Erythroblast (primary cell): ENCODE data around the gene PTOV1.
A peak's percentile ranks its signal among the peaks of the same experiment; 100 is the strongest.

ENCODE experiments used
- DNase-seq, 2 experiments: peaks; one replicate each; lab custom pipeline; 2025; lab: John Stamatoyannopoulos, UW
- GATA1 ChIP-seq: IDR thresholded peaks from 2 replicates; pipeline ENCODE4 v1.6.1; 2011; ENCODE audit warnings: low read depth, mild to moderate bottlenecking, control low read depth, low read length, moderate library complexity
- POLR2A ChIP-seq: IDR thresholded peaks from 2 replicates; pipeline ENCODE4 v1.6.1; 2011; ENCODE audit warnings: mild to moderate bottlenecking, low read length

The PTOV1 gene

DNA sequence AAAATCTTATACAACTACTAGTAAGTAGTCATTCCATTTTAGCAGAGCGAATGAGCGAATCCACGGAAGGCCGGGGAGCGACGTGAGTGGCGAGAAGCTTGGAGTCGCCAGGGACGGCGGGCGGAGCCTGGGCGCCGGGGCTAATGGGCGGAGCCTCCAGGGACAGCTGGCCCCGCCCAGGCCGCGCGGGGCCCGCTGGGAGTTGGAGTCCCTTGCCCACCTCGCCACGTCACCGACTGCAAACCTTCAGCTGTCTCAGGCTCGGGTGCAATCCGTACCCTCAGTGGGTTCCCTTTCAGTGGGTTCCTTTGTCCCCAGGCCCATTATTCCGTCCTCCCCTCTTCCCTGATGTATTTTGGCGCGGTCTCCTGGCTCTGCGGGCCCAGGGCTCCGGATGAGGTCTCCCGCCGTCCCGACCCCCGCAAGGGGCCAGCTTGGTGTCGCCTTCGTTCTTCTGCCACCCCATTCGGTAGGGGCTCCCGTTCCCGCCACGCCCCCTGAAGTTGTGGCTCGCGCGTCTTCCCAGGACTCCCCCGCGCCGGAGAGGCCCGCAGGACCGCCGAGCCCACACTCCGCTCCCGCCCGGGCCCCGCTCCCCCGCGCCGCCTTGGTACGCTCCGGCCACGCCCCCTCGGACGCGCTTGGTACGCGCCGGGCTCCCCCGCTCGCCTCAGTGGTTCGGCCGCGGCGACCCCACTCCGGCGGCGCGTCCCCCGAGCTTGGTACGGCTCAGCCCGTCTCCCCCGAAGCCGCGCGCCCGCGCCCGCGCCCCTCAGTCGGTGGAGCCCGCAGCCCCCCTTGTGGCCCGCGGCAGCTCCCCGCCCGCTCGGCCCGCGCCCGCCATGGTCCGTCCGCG lies at the start of gene PTOV1:
PTOV1 (plus strand) TSS at position 673 of the 856 bp plus-strand sequence.
- TF ChIP-seq POLR2A (peak; percentile 88), GATA1 (no peak)

DNA sequence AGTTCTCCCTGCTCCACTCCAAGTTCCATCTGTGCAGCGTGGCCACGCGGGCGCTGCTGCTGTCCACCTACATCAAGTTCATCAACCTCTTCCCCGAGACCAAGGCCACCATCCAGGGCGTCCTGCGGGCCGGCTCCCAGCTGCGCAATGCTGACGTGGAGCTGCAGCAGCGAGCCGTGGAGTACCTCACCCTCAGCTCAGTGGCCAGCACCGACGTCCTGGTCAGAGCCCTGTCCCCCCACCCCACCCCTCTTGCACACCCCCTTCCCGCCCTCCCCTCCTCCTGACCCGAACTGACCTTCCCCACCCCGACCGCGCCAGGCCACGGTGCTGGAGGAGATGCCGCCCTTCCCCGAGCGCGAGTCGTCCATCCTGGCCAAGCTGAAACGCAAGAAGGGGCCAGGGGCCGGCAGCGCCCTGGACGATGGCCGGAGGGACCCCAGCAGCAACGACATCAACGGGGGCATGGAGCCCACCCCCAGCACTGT lies 49.5 kb upstream of the PTOV1 start:
- TF ChIP-seq POLR2A (no peak), GATA1 (no peak)
- no peak for DNase-seq

More for the DNA sequence above, at the start of gene PTOV1:
- DNase-seq, result peak; percentile 94 to 96

DNA sequence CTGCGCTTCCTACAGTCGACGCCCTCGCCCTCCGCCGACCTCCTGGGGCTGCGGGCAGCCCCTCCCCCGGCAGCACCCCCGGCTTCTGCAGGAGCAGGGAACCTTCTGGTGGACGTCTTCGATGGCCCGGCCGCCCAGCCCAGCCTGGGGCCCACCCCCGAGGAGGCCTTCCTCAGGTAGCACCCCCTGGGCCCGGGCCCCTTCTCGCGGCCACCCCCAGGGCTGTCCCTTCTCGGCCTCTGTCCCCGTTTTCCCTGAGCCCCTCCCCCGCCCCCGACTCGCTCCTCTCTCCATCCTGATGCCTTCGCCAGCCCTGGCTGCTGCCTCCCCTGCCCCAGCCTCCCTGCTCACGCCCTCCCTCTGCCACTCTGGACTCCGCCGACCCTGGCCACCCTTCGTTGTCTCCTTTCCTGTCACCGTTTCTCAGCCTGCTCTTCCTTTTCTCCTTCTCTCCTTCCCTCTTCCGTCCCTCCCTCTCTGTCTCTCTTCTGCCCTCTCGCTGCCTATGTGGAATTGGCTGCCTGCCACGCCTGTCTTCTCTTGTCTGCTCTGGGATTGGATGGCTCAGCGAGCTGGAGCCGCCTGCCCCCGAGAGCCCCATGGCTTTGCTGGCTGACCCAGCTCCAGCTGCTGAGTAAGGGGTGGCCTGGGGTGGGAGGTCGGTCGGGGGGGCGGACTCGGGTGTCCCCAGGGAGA lies 48.8 kb upstream of the PTOV1 start:
- TF ChIP-seq POLR2A, result no peak
- no peak for DNase-seq

DNA sequence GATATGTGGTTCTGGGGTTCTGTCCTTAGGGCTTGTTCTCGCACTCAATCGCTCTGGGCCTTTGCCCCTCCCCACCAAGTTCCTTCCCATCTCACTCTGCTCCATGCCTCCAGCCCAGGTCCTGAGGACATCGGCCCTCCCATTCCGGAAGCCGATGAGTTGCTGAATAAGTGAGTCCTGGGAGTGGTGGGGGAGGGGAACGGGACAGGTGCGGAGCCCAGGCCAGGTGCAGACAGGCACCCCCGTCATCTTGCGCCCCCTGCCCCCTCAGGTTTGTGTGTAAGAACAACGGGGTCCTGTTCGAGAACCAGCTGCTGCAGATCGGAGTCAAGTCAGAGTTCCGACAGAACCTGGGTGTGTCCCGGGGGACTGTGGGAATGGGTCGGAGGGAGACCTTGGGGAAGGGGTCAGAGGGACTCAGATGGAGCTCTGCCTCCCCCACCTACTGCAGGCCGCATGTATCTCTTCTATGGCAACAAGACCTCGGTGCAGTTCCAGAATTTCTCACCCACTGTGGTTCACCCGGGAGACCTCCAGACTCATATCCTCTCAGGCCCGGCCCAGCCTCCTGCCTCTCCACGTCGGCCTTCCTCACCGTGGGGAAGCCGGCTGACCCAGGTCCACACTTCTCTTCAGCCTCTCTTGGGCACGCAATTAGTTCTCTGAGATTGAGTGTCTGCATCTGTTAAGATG lies 48.0 kb upstream of the PTOV1 start:
- no peak for DNase-seq
- TF ChIP-seq POLR2A (no peak), GATA1 (no peak)

DNA sequence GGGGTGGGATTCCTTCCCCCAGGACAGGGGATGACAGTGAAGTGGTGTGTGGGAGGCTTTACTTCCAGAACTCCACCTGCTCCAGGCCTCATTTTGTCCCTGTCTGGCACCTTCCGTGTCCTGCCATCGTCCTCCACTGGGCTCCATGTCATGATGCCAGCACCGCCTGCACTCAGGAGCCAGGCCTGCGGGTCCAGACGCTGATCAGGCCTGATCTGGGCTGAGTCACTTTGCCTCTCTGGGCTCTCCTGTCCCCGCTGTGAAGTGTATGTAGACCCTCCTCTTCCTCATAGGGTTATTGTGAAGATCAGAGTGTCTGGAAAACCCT lies 47.5 kb upstream of the PTOV1 start:
- TF ChIP-seq GATA1 (no peak), POLR2A (no peak)
- DNase-seq, result no peak

DNA sequence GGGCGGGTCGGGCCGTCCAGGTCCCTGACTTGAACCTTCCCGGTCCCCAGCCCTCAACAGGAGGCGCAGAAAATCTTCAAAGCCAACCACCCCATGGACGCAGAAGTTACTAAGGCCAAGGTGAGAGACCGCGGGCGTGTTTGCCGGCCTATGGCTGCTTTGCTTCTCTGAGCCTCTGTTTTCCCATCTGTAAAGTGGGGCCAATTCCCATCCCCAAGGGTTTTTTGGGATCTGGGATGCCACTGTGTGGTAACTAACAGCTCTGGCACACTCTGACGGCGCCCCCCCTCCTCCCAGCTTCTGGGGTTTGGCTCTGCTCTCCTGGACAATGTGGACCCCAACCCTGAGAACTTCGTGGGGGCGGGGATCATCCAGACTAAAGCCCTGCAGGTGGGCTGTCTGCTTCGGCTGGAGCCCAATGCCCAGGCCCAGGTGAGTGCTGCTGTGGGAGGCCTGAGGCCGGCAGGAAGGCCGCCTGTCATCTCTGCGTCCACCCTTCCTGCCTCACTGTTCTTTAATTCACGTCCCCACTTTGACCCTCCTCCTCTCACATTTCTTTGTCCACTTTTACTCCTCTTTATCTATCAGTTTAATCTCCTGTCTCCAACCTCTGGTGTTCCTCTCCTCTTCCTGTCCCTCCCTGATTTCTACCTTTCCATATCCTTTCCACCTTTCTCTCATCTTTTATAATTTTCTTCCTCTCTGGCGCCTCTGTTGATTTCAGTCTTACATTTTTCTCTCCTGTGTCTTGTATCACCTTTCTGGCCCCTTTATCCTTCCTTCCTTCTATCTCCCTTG lies 44.9 kb upstream of the PTOV1 start:
- TF ChIP-seq POLR2A (no peak), GATA1 (no peak)
- no peak for DNase-seq

DNA sequence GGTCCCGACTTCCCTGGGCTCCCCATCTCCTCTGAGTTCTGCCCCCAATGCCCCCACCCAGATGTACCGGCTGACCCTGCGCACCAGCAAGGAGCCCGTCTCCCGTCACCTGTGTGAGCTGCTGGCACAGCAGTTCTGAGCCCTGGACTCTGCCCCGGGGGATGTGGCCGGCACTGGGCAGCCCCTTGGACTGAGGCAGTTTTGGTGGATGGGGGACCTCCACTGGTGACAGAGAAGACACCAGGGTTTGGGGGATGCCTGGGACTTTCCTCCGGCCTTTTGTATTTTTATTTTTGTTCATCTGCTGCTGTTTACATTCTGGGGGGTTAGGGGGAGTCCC lies 44.4 kb upstream of the PTOV1 start:
- DNase-seq, result no peak
- TF ChIP-seq POLR2A (no peak), GATA1 (no peak)

DNA sequence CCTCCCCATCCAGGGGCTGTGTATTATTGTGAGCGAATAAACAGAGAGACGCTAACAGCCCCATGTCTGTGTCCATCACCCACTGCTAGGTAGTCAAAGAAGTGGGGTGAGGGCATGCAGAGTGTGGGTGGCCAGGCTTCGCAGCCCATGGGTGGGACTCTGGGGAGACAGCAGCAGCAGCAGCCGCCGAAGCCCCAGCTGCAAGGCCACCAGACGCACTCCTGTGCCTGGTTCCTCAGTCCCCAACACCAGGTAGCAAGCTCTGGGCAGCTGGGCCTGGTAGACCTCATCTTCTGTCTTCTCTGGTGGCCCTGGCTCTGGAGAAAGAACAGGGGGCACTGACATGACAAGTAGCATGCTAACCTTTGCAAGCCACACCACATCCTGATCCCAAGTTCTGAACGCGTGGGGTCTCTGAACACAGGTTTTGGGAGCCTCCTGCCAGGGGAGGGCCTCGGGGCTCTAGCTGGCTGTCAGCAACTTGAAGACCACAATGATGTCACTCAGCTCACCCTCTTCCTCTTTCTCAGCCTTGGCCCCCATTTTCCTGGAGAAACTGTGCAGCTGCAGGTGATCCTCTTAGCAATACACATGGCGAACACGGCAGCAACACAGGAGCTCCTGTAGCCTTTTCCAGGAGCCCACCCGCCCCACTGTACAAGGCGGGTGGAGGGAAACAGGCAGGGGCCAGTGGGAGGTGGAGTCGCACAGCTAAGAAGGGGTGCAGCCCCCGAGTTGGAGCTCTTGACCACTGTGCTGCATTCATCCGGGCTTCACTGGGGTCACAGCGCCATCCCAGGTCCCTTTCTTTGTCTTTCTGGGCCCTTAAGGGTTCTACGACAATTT lies 43.7 kb upstream of the PTOV1 start:
- TF ChIP-seq POLR2A (no peak), GATA1 (no peak)
- DNase-seq, result no peak

DNA sequence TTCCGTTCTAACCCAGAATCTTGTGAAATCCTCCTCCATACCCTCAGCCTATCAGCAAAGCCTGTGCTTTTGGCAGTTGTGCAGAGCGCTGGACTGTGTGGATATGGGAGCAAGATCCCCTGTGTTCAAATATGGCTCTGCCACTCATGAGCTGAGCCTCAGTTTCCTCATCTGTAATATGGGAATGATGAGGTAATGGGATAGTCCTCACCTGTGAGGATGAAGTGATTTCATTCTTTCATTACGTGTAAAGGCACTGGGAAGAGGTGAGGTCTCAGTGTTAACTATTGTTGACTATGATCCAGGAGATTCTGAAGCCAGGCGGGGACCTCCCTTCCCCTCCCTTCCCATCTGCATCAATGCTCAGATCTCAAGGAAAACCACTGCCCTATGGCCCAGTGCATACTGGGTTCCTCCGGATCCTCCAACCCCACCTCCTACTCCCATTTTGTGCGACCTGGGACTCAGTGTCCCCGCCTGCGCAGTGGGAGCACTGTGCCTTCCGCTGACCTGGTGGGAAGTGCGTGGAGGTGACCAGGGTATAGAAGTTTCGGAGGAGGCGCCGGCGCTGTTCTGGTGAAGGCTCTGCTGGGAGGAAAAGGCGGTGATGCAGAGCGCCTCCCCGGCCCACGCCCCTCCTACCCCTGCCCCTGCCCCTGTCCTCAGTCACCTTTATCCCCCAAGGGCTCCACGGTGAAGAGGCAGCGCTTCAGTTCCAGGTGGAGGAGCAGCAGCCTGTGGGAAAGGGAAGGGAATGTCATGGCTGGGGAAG lies 42.9 kb upstream of the PTOV1 start:
- no peak for TF ChIP-seq GATA1
- DNase-seq, result no peak

DNA sequence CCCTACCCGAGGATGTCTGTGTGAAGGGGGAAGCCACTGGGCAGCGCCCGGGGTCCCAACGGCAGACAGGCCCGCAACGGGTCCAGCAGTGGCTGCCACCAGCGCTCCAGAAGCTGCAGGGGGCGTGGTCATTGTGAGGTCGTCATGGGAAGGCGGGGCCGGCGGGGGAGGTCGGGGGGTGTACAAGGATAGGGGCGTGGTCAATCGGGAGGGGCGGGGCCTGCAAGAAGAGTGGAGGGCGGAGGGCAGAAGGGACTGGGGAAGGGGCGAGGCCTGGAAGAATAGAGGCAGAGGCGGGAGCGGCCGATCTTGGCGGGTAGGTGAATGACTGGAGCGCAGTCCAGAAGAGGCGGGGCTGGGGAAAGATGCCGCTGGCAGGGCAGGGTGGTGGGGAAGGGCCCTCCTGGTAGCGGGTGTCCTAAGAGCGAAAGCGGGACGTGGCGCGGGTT lies 42.2 kb upstream of the PTOV1 start:
- TF ChIP-seq GATA1, result no peak
- no peak for TF ChIP-seq POLR2A

DNA sequence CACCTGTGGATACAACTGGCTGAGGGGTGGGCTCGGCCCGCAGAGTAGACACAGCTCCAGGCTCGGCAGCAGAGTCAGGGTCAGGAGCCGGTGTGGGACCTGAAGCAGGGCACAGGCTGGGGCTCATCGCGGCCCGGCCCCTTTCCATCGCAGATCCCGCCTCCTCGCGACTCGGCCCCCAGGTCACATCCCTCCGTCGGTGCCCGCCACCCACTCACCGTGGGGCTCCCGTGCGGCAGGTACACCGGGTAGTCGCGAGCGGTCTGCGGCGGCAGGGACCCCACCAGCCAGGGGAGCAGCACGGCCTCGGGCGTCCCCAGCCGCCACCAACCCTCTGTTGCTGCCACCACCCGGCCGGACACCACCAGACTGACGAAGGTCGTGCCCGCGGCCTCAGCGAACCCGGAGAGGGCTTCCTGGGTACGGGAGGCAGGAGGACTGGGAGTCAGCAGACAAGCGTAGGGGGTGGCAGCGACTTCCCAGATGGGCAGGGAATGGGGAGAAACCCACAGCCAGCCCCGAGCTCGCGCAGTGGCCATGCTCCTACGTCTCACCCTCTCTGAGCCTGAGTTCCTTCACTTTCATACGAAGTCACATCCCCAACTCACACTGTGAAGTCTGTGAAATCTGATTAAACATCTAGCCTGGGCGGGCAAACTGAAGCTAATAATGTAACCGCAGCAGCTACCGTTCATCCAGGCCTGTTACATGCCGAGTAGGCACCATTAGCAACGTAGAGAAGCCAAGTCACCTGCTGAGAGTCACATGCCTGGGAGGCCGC lies 41.6 kb upstream of the PTOV1 start:
- TF ChIP-seq POLR2A, result peak; percentile 54
- TF ChIP-seq GATA1, result no peak
- peak in 1 of 2 experiments; percentile 64 for DNase-seq

More for the DNA sequence above, 42.2 kb upstream of the PTOV1 start:
- peak; percentile 90 to 94 for DNase-seq
